ENCODE data around the gene ADAD2. TPM values are rescaled to one million over a fixed set of nuclear protein-coding genes. Genes with fewer than 3 reads are reported as not detected.

Gene ADAD2
- total RNA-seq, 4 donors from 2014 or later: 1.8 TPM; not detected in 3

DNA sequence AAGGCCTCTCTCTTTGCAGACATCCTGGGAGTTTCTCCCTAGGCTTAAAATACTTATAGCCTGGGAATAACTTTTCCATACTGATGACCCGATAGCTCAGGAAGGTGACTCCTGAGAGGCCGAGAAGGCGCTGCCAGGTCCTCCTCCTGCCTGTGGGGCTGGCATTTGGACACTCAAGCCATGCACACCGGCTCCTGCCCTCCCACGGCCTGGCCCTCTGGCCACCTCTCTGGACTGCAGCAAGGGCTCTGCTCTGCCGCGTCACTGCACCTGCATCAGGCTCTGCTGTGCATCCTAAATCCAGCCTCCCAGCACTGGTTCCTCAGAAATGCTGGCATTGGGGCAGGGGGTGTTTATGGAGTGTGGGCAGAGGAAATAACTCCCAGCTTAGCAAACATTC is 34.6 kb downstream of the ADAD2 start:
- no peak for DNase-seq
- H3K36me3 ChIP-seq: no peaks in the 10 kb centered on the region
- H3K27ac ChIP-seq: no peak overlapping the region
- no peaks in the 10 kb centered on the region for H3K9me3 ChIP-seq
- TF ChIP-seq, protein P1, sequence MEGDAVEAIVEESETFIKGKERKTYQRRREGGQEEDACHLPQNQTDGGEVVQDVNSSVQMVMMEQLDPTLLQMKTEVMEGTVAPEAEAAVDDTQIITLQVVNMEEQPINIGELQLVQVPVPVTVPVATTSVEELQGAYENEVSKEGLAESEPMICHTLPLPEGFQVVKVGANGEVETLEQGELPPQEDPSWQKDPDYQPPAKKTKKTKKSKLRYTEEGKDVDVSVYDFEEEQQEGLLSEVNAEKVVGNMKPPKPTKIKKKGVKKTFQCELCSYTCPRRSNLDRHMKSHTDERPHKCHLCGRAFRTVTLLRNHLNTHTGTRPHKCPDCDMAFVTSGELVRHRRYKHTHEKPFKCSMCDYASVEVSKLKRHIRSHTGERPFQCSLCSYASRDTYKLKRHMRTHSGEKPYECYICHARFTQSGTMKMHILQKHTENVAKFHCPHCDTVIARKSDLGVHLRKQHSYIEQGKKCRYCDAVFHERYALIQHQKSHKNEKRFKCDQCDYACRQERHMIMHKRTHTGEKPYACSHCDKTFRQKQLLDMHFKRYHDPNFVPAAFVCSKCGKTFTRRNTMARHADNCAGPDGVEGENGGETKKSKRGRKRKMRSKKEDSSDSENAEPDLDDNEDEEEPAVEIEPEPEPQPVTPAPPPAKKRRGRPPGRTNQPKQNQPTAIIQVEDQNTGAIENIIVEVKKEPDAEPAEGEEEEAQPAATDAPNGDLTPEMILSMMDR (IDR thresholded peaks at IDR 0.05): no peak
- no peak for TF ChIP-seq POLR2A (IDR thresholded peaks at IDR 0.05)
- no peaks in the 10 kb centered on the region for H3K27me3 ChIP-seq
- H3K4me1 ChIP-seq: peaks cover 0 to 6% (median 0%) of the 10 kb centered on the region in 4 donors
- H3K4me3 ChIP-seq: no peak overlapping the region

DNA sequence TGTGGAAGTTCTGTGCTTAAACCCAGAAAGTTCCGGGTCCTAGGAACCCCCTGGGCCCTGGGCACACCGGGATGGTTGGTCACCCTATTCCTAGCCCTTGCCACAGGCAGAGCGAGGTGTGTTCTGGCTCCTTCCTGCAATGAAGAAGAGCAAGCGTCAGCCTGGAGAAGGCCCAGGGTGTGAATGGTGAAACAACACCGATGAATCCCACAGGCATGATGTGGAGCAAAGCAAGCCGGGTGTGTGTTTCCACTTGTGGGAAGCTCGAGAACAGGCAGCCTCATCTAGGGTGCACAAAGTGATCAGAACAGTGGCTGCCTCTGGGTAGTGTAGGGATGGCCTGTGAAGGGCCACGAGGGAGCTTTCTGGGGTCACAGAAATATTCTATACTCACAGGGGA is 35.1 kb downstream of the ADAD2 start:
- DNase-seq: no peak
- H3K27me3 ChIP-seq: no peaks in the 10 kb centered on the region
- no peak overlapping the region for H3K27ac ChIP-seq
- H3K4me1 ChIP-seq: peaks cover 0 to 6% (median 0%) of the 10 kb centered on the region in 4 donors
- H3K9me3 ChIP-seq: no peaks in the 10 kb centered on the region
- no peaks in the 10 kb centered on the region for H3K36me3 ChIP-seq
- H3K4me3 ChIP-seq: no peak overlapping the region
- TF ChIP-seq POLR2A (IDR thresholded peaks at IDR 0.05): no peak

DNA sequence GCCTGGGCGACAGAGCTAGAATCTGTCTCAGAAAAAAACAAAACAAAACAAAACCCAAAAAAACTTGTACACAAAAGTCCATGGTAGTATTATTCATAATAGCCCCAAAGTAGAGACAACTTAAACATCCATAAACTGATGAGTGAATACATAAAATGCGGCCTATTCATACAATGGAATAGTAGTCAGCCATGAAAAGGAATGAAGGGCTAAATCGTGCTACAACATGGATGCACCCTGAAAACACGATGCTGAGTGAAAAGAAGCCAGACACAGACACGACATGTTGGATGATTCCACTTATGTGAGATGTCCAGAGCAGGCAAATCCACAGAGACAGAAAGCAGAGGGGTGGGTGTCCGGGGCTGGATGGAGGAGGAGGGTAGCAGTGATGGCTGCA is 36.6 kb downstream of the ADAD2 start:
- H3K4me1 ChIP-seq: peaks cover 0 to 6% (median 0%) of the 10 kb centered on the region in 4 donors
- H3K4me3 ChIP-seq: no peak overlapping the region
- TF ChIP-seq, protein P1 (IDR thresholded peaks at IDR 0.05): no peak
- TF ChIP-seq POLR2A (IDR thresholded peaks at IDR 0.05): no peak
- H3K27me3 ChIP-seq: no peaks in the 10 kb centered on the region
- H3K9me3 ChIP-seq: no peaks in the 10 kb centered on the region
- no peak for DNase-seq
- H3K36me3 ChIP-seq: no peaks in the 10 kb centered on the region
- no peak overlapping the region for H3K27ac ChIP-seq

DNA sequence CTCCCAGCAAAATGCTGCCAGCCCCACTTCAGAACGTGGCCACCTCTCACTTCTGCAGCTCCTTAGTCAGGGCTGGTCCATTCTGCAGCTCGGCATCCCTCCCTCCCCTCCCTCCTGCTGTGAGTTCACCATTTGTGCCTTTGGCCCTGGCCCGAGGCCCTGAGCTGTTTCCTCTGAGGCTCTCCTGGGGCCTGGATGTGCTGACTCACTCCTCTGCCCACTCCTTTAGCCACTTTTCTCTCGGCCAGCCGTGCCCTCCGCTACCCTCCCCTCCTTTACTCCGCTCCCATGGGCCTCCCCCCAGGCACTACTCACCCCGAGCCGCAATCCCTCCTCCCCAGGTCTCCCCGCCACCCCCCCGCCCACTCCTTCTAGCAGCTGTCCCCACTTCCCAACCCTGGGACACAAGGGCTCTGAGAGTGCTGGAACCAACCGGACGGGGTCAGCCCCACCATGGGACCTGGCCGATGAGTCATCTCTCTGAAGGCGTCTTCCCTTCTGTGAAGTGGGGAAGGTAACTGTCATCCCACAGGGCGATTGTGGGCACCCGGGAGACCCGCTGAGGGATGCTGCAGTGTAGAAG is 37.4 kb downstream of the ADAD2 start:
- Histone ChIP-seq H3K4me3 (no peak overlapping the region), H3K36me3 (no peaks in the 10 kb centered on the region), H3K4me1 (peaks cover 0 to 6% (median 0%) of the 10 kb centered on the region in 4 donors), H3K9me3 (no peaks in the 10 kb centered on the region), H3K27ac (no peak overlapping the region), H3K27me3 (no peaks in the 10 kb centered on the region)
- peak in 1 of 3 donors; percentile 48 for DNase-seq
- TF ChIP-seq, protein P1 (IDR thresholded peaks at IDR 0.05): no peak
- TF ChIP-seq POLR2A (IDR thresholded peaks at IDR 0.05): no peak

DNA sequence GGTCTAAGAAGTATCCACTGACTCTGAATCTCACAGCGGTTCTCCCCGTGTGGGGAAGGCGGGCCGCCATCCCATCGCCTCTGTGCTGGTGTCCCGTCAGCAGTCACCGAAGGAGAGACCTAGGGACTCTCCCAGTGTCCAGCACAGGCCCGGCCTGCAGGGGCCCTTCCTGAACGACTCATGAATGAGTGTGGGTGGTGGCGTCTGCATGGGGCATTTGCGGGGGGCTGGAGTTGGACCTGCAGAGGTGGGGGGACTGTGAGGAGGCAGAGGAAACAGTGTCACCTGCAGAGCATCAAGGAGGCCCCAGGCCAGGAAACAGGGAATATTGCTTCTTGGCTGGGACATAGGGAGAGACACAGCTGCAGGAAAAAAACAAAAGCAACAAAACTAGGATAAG is 38.5 kb downstream of the ADAD2 start:
- Histone ChIP-seq H3K27ac (no peak overlapping the region), H3K36me3 (no peaks in the 10 kb centered on the region), H3K27me3 (no peaks in the 10 kb centered on the region), H3K4me1 (peaks cover 0 to 6% (median 0%) of the 10 kb centered on the region in 4 donors), H3K4me3 (no peak overlapping the region), H3K9me3 (no peaks in the 10 kb centered on the region)
- no peak for DNase-seq
- TF ChIP-seq POLR2A (IDR thresholded peaks at IDR 0.05): no peak
- TF ChIP-seq, protein P1 (IDR thresholded peaks at IDR 0.05): no peak

DNA sequence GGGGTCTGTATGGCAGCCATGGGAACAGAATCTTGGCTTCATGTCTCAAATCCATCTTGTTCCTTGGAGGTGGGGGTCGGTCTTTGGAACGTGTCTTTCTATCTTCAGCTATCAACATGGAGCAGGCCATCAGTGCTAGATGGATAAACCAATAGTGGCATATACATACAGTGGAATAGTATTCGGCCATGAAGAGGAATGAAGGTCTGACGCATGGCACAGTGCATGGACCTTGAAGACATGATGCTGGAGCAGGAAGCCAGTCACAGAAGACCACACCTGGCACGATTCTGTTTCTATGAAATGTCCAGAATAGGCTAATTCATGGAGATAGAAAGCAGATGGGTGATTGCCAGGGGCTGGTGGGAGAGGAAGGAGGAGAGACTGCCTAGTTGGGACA is 41.1 kb downstream of the ADAD2 start:
- no peak overlapping the region for H3K27ac ChIP-seq
- H3K36me3 ChIP-seq: no peaks in the 10 kb centered on the region
- H3K9me3 ChIP-seq: no peaks in the 10 kb centered on the region
- no peak overlapping the region for H3K4me3 ChIP-seq
- DNase-seq: no peak
- no peaks in the 10 kb centered on the region for H3K27me3 ChIP-seq
- no peak for TF ChIP-seq POLR2A (IDR thresholded peaks at IDR 0.05)
- TF ChIP-seq, protein P1 (IDR thresholded peaks at IDR 0.05): no peak
- H3K4me1 ChIP-seq: peaks cover 0 to 6% (median 0%) of the 10 kb centered on the region in 4 donors
